NCI-H345 (cell line): Measurements from ENCODE around the gene PAFAH1B2.
"Not testable (repeated sequence)": the region's sequence is repeated elsewhere in the genome, so short reads cannot be mapped to it uniquely, and the experiment has no call there.

Experiments
- DNase-seq: peaks from one replicate; lab custom pipeline; 2025; lab: John Stamatoyannopoulos, UW

Gene PAFAH1B2, protein sequence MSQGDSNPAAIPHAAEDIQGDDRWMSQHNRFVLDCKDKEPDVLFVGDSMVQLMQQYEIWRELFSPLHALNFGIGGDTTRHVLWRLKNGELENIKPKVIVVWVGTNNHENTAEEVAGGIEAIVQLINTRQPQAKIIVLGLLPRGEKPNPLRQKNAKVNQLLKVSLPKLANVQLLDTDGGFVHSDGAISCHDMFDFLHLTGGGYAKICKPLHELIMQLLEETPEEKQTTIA

DNA sequence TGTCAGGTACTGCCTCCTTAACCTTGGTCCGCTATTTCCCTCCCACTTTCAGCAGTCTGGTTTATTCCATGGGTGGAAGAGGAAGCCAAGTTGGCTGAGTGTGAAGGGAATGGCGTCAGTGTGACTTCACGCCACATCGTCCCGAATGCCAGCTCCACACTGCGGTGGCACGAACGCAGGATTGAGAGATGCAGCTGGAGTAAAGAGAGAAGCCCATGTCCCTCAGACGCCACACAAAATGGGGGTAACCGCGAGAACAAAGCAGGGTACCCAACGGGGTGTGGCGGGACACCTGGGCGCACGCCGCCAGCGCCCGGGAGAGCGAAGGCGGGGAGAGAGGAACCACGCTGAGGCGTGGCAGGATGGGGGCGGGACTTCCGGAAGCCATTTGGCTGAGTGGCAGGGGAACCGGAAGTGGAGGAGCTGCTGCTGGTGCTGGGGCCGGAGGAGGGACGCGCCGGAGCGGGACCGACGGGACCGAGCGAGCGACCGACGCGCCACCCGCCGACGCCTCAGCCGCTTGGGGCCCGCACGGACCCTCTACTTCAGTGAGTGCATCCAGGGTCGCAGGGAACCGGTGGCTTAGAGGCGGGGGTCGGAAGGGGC lies at the start of gene PAFAH1B2:
PAFAH1B2 (plus strand) TSS at position 417 of the 606 bp plus-strand sequence. CDS start 8,161 bp downstream, outside the sequence.
- DNase-seq = peak; percentile 97

DNA sequence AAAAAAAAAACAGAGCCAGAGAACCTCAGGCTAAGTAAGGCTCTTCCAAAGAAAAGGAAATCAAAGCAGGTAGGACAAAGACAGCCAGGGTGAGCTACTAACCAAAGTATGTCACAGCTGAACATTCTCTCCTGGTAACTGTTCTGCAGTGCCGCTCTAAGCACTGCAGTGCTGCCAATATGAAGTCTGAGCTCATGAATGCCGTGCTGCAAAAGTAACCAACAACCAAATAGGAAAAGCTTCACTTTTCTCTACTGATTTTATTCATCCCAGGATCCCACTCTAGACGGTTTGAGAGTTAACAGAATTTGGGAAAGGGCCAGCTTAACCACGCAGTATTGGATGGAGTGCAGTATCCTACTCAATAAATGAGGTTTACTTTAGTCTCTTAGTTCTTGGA lies 49.3 kb upstream of the PAFAH1B2 start:
- DNase-seq = no peak

DNA sequence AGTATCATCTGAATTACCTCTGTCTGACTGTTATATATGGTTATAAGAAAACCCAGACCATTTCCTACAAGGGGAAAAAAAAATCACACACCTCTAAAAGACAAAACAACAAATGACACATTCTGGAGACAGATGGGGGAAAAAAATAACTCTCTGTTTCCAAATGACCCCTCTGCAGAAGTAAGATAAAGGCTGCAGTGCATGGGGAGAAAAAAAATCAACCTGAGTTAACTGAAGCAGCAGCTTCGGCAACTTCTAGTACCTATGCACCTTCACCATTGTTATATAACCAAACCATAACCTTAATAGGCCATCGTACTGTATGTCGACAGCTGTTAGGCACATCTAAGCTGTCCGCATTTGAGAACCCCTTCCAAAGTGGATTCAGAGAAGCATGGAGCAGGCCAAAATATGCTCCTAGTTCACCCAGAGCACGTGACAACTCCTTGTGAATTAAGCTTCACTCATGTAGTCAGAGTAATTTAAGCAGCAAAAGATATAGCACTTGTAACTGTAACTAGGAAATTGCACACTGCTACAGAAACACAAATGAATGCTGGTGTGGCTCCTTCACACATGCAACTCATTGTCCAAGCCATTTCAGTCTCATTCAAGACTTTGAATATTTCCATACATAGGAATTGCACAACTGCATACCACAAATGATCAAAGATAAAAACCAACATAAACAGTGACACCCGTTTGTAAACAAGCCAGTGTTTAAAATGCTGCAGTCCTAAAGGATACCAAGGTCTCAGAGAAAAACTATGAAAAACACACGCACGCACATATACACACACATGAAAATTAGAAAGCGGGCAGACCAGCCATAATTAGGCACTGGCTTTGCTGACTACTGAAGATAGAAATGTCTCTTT lies 48.6 kb upstream of the PAFAH1B2 start:
- no peak for DNase-seq

DNA sequence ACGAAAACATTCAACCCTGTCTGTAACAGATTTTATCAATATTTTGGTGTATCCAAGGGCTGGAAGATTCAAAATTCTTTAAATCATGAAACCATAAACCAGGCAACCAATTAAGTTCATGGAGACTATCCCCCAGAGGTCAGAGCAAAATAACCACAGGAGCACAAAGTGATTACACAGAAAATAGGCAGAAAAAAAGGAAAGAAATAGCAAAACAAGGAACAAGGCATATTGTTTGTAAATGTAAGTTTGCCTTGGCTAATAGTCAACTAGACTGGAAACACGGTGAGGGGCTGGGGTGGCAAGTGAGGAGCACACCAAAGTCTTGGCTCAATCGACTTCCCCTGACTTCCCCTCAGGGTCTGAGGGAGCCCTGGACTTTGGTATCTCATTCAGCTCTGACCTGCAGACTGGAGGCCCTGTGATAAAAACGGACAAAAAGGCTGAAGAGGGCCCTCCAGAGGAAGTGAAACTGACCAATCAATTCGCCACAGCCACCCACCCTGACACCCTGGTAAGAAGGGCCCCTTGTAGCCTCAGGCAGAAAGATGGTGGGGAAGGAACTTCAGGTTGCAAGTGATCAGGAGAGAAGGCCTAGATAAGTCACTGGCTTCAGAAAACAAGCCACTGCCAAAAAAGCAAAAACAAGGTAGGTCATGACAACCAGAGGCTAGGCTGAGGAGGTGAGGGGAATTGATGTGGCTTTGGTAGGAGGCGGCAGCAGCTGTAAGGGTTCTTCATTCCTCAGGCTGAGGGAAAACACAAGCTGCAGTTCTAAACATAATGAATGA lies 47.7 kb upstream of the PAFAH1B2 start:
- DNase-seq = no peak

DNA sequence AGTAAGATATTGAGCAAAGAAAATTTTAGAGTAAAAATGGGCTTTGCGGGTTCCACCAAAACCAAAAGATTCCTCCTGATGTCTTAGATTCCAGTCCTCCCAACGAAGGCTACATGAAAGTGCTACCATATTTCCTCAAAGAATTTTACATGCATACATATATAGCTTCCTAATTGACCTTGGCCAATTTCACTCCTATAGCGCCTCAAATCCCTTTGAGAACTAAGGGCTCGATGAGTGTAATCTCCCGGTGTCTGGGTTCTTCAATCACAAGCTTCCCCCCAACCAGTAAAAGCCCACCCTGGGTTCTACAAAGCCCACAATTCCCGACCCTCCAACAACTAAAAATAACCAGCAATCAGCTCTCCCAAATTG lies 47.1 kb upstream of the PAFAH1B2 start:
- DNase-seq = no peak

DNA sequence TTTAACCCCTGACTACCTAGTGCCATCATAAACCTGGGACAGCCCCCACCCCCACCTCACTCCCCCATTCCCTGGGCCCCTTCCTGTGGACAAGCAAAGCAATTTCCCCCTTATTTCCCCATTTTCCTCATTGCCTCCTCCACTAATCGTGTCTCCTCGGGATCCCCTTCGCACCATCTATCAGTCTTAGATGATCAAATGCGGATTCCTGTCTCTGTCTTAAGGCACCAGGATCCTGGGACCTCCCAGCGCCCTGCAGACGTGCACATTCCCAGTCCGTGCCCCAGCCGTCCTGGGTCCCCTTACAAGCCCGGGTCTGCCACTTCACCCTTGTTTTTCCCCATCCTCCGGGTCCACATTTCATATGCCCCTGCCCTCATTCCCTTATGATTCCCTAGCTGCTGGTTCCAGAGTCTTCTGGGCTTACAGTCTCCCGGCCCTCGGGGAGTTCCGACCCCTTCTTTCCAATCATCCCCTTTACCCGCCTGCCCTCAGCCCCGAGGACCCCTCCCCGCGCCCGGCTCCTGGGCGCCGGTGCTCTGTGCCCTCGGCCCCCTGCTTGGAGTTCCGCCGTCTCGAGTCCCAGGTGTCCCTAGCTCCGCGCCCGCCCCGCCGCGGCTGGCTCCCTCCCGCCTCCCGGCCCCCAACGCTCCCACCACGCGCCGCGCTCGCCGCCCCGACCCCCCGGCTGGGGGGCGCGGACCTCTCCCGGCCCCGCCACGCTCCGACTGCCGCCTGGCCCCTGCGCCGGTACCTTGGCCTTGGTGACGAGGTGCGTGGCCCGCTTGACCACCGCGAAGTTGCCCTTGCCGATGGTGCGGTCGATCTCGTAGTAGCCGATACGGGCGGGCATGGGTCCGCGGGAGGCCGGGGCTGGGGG lies 46.5 kb upstream of the PAFAH1B2 start:
- DNase-seq = peak; percentile 21

DNA sequence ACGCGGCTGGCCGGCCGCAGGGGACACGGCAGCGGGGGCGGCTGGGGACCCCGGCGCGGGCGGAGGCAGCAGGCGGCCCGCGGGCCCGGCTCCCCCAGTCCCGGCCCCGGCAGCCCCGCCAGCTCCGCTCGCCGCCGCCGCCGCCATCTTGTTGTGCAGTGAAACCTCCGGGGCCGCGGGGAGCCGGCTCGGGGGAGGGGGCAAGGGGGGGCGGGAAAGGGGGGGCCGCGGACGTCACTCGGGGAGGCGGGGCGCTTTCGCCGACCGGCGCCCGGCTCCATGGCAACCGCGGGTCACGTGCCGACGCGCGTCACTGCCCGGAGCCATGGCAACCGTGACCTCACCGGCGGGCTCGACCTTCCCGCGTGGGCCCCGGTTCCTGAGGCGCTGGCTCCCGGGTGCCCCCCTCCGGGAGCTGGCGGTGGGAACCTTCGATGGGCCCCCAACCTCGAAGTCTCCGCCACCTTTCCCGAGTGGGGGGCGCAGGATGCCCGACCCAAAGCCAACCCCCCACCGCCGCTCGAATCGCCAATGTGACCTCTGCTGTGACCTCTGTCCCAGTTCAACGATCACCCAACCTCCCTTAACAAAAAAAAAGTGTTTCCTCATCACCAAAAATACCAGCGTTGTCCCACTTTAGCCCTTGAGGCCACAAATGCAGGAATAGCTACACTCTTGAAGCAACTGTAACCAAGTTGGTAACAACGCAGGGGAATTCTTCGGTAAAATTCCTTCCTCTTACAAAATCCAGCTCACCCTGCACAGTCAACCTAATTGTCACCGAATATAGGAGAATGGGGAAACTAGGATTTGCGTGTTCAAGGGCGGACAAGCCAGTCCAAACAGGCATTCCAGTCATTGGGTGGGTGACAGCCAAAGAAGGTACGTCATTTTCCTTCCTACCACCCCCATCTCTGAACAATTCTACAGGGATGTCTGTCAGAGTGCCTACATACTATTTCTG lies 45.5 kb upstream of the PAFAH1B2 start, which contains the start of gene SIK3:
SIK3 (minus strand) TSS at position 160 of the 964 bp plus-strand sequence; CDS start at position 147, 13 bp downstream.
- DNase-seq = peak; percentile 94

DNA sequence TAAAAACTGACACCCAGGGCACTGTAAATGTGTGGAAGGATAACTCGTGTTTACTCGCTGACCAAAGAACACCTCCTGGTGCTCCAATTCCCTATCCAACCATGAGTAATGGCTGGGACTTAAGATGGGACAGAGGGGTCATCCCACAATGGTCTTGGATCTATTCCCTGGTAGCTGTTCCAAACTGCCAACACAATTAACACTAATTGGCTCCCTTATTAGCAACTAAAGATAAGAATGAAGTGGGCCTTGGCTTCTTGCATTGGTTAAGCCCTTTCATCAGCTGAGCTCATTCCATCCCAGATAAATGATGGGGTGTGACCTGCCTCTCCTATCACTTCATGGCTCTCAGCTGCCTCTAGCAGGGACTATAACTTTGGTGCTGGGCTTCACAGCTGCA lies 44.4 kb upstream of the PAFAH1B2 start:
- no peak for DNase-seq

DNA sequence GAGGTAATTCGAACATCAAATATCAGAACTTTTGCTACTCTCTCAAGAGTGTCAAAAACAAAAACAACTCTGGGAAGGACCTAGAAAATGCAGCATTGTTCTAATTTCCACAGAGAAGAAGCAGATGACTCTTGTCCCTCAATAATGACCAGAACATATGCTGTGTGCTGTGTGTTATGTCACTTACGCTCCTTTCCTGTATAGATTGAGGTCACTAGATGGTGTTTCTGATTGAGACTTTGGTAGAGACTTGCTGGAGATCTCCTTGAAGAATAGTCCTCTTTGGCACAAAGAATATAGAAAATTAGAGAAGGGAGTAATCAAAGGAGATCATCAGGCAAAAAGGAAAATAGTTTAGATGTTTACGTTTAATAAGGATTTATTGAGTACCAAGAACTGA lies 43.5 kb upstream of the PAFAH1B2 start:
- no peak for DNase-seq

DNA sequence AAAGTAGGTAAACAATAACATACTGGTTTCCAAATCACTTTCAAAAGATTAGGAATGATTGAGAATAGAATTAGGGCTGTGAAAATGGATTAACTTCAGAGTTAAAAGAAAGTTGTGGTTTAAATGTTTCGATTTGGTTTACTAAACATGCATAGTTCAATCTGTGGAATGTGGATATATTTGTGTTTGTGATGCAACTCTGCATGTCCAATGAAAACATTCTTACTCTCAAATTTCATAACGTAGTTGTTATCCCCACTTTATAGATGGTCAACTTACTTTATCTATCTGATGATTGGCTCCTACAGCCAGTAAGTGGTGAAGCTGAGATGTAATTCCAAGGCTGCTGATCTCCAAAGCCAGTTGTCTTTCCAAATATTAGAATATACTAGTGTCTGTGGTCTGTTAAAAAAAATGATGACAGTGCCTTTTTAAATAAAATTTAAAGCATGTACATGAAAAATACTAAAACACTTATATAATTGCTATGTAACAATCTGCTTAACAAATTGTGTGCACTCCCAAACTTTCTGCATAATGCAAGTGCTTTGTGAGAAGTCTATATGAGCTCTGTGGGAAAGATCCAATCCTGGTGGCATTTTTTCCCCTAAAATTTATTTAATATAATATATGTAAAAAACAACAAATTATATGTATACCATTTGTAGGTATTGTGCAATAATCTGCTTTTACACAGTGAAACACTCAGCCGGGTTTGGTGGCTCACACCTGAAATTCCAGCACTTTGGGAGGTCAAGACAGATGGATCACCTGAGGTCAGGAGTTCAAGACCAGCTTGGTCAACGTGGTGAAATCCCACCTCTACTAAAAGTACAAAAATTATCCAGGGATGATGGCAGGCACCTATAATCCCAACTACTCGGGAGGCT lies 36.1 kb upstream of the PAFAH1B2 start:
- no peak for DNase-seq

DNA sequence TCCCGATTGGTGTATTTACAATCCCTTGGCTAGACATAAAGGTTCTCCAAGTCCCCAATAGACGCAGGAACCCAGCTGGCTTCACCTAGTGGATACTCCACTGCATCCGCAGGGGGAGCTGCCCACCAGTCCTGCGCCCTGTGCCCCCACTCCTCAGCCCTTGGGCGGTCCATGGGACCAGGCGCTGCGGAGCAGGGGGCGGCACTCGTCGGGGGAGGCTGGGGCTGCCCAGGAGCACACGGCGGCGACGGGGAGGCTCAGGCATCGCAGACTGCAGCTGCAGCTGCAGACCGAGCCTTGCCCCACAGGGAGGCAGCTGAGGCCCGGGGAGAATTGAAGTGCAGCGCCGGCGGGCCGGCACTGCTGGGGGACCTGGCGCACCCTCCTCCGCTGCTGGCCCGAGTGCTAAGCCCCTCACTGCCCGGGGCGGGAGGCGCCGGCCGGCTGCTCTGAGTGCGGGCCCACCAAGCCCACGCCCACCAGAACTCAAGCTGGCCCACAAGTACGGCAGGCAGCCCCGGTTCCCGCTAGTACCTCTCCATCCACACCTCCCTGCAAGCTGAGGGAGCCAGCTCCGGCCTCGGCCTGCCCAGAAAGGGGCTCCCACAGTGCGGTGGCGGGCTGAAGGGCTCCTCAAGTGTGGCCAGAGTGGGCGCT lies 33.7 kb upstream of the PAFAH1B2 start:
- no peak for DNase-seq

DNA sequence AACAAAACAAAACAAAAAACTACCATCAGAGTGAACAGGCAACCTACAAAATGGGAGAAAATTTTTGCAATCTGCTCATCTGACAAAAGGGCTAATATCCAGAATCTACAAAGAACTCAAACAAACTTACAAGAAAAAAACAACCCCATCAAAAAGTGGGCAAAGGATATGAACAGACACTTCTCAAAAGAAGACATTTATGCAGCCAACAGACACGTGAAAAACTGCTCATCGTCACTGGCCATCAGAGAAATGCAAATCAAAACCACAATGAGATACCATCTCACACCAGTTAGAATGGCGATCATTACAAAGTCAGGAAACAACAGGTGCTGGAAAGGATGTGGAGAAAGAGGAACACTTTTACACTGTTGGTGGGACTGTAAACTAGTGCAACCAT lies 31.6 kb upstream of the PAFAH1B2 start:
- DNase-seq = not testable (repeated sequence)

DNA sequence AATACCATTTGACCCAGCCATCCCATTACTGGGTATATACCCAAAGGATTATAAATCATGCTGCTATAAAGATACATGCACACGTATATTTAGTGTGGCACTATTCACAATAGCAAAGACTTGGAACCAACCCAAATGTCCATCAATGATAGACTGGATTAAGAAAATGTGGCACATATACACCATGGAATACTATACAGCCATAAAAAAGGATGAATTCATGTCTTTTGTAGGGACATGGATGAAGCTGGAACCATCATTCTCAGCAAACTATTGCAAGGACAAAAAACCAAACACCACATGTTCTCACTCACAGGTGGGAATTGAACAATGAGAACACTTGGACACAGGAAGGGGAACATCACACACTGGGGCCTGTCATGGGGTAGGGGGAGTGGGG lies 31.1 kb upstream of the PAFAH1B2 start:
- DNase-seq = not testable (repeated sequence)

DNA sequence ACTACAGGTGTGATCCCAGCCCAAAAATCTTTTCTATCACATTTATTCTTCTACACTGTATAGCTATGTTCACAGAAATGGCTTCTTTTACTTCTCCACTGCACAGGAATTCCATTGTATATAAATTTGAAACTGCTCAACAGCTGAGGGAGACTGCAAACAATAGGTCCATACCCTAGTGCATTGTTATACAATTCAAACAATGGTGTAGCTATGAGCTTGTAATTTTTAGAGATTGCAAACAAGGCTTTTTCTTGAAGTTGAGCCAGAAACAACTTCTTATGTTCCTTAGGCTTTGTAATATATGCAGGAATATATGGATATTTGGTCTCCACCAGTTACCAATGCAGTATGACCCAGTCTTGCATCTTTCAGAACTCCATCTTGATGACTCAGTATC lies 26.4 kb upstream of the PAFAH1B2 start:
- DNase-seq = no peak

DNA sequence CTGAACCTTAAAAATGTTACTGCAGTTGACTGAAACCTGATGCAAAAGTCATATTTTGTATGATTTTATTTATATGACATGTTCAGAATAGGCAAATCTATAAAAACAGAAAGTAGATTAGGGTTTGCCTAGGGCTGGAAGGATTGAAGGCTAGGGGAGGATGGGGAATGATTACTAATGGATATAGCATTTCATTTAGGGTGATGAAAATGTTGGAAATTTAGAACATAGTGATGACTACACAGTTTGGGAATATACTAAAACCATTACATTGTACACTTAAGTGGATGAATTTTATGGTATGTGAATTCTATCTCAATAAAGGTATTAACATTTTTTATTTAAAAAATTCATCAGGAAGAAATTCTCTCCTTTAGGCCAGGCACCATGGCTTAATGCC lies 22.9 kb upstream of the PAFAH1B2 start:
- no peak for DNase-seq

DNA sequence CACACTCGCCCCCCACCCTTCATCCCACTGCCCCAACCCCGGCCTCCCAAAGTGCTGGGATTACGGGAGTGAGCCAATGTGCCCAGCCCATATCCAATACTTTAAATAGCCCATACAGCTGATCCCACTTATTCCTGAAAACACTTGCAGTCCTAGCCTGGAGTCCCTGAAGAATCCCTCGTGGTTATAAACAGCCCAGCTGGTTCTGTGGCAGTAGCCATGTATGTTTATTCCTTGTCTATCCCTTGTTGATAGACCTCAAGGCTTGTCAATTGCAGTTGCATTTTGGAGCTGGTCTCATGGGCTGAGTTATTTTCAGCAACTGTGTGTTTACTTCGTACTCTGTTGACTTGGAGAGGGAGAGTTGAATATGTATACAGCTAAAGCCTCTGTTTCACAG lies 21.5 kb upstream of the PAFAH1B2 start:
- DNase-seq = no peak

DNA sequence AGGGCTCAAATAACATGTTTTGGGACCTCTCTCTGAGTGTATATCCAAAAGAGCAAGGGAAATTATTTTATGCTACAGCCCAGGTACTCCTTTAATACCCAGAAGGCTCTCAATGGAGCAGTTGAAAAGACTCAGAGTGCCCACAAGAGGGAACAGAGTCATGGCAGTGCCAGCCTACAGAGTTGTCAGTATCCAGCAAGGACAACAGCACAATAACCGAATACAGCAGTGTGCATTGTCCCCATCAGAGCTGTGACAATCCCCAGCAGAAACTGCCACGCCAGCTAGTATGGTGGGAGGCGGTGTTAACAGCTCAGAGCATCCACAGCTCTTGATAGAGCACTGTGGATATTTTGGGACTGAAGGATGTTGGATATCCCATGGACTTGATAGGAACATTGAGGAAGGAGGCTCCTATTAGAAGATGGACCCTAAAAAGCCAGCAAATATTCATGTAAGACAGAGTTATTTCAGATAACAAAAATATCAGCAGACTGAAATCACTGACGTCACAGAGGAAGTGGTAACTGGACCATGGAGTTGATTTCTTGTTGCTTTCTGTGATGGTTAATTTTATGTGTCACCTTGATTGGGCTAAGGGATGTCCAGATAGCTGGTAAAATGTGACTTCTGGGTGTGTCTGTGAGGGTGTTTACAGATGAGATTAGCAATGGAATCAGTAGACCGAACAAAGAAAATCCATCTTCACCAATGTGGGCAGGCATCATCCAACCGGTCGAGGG lies 17.7 kb upstream of the PAFAH1B2 start:
- DNase-seq = no peak
